ENCODE results near the gene PACSIN2. TPM values are rescaled to one million over a fixed set of nuclear protein-coding genes. Genes with fewer than 3 reads are reported as not detected.
A peak's percentile ranks its signal among the peaks of the same experiment; 100 is the strongest.
"Not testable (repeated sequence)": the region's sequence is repeated elsewhere in the genome, so short reads cannot be mapped to it uniquely, and the experiment has no call there.

PACSIN2 gene
- total RNA-seq, 2 experiments from 2014 or later = 33.5 to 35.1 TPM

- Mint-ChIP-seq H3K4me1 (peaks cover 33% of the 10 kb centered on the region), H3K27ac (no peak overlapping the region), H3K4me3 (no peak overlapping the region), H3K36me3 (ENCODE audit: low read depth) (no peaks in the 10 kb centered on the region), H3K9me3 (no peaks in the 10 kb centered on the region), H3K27me3 (no peaks in the 10 kb centered on the region)
- CTCF ChIA-PET = no interaction called here
- POLR2A ChIA-PET = no interaction called here
- no peak for DNase-seq
Observed at GRCh38 chr22:42939451-42939881, 75.5 kb downstream of the PACSIN2 start.

DNA sequence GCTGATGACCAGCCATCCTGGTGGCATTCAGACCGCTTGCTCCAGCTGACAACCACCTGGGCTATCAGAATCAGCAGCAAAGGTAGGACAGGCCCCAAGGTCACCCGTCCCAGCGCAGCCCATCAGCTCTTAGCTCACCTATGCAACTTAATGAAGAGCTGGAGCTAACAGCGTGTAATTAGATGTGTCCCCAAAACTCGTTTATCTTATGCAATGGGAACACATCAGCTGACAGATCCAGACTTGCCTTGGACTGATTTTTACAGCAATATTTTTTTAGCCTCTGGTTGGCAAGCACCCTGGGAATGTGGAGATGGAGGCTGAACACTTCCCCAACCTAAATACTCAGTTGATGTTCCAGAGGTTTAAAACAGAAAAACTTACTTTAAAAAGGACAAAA, 76.0 kb downstream of the PACSIN2 start:
- DNase-seq = no peak
- H3K9me3 Mint-ChIP-seq = no peaks in the 10 kb centered on the region
- ChIA-PET POLR2A (no interaction called here), CTCF (no interaction called here)
- no peaks in the 10 kb centered on the region for H3K36me3 Mint-ChIP-seq (ENCODE audit: low read depth)
- no peaks in the 10 kb centered on the region for H3K27me3 Mint-ChIP-seq
- no peak overlapping the region for H3K4me3 Mint-ChIP-seq
- H3K4me1 Mint-ChIP-seq = peaks cover 37% of the 10 kb centered on the region
- no peak overlapping the region for H3K27ac Mint-ChIP-seq

- Mint-ChIP-seq H3K9me3 (no peaks in the 10 kb centered on the region), H3K27me3 (no peaks in the 10 kb centered on the region), H3K4me1 (peaks cover 43% of the 10 kb centered on the region), H3K36me3 (ENCODE audit: low read depth) (no peaks in the 10 kb centered on the region), H3K4me3 (no peak overlapping the region), H3K27ac (no peak overlapping the region)
- ChIA-PET POLR2A (no interaction called here), CTCF (no interaction called here)
- no peak for DNase-seq
Observed at GRCh38 chr22:42938449-42938848, 76.5 kb downstream of the PACSIN2 start.

DNA sequence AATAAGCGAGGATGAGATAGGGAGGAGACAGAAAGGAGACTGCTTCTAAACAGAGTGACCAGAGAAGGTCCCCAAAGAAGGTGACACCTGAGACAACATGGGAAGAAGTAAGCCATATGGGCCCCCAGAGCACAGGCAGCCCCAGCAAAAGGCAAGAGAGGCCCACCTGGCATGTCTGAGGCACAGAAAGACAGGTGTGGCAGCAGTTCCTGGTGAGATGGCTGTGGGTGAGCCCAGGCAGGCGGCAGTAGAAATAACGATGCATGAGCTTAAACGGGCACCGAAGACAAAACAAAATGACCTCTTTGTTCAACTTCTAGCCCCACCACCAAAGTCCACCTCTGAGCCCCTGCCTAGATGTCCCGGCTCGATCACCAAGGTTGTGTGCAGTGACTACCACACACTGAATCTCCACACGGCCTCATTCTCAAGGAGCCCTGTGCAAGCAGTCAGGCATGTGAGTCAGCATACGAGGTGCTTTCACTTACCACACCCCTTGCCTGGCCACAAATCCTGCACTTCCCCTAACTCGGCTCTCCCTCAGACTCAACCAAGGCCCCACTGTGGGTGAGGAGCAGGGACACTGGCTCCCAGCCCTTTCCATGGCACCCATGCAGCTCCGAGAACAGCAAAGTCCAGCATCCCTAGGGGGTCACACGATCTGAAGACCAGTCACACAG, 77.6 kb downstream of the PACSIN2 start:
- Mint-ChIP-seq H3K4me1 (peaks cover 50% of the 10 kb centered on the region), H3K9me3 (no peaks in the 10 kb centered on the region), H3K36me3 (ENCODE audit: low read depth) (no peaks in the 10 kb centered on the region), H3K27ac (no peak overlapping the region), H3K4me3 (no peak overlapping the region), H3K27me3 (no peaks in the 10 kb centered on the region)
- peak; percentile 53 for DNase-seq
- CTCF ChIA-PET = no interaction called here
- POLR2A ChIA-PET = no interaction called here

DNA sequence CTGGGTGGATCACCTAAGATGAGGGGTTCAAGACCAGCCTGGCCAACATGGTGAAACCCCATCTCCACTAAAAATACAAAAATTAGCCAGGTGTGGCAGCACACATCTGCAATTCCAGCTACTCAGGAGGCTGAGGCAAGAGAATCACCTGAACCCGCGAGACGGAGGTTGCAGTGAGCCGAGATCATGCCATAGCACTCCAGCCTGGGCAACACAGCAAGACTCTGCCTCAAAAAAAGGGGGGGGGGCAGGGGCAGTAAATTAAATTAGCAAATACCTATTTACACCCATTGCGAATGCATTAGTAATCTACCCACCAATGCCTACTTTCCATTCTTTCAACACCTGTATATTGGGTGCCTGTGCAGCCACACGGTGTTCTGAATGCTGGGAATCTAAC, 78.3 kb downstream of the PACSIN2 start:
- H3K4me1 Mint-ChIP-seq = peaks cover 57% of the 10 kb centered on the region
- H3K9me3 Mint-ChIP-seq; DNase-seq; H3K27me3 Mint-ChIP-seq; H3K27ac Mint-ChIP-seq; H3K4me3 Mint-ChIP-seq; POLR2A ChIA-PET; H3K36me3 Mint-ChIP-seq (ENCODE audit: low read depth); CTCF ChIA-PET: not testable (repeated sequence)

- no peak for DNase-seq
- no peaks in the 10 kb centered on the region for H3K9me3 Mint-ChIP-seq
- CTCF ChIA-PET = interaction anchor here (0.6 kb wide), 1 partner anchor 71 kb away, joined by 3 read pairs; no protein-coding TSS in a partner anchor
- peak overlapping the region; percentile 36 for H3K27ac Mint-ChIP-seq
- POLR2A ChIA-PET = interaction anchor here (1.4 kb wide), 1 partner anchor 31 kb away, joined by 4 read pairs; no protein-coding TSS in a partner anchor
- H3K4me1 Mint-ChIP-seq = peaks cover 56% of the 10 kb centered on the region
- H3K4me3 Mint-ChIP-seq = no peak overlapping the region
- no peaks in the 10 kb centered on the region for H3K36me3 Mint-ChIP-seq (ENCODE audit: low read depth)
- no peaks in the 10 kb centered on the region for H3K27me3 Mint-ChIP-seq
Observed at GRCh38 chr22:42934338-42934737, 80.6 kb downstream of the PACSIN2 start.

DNA sequence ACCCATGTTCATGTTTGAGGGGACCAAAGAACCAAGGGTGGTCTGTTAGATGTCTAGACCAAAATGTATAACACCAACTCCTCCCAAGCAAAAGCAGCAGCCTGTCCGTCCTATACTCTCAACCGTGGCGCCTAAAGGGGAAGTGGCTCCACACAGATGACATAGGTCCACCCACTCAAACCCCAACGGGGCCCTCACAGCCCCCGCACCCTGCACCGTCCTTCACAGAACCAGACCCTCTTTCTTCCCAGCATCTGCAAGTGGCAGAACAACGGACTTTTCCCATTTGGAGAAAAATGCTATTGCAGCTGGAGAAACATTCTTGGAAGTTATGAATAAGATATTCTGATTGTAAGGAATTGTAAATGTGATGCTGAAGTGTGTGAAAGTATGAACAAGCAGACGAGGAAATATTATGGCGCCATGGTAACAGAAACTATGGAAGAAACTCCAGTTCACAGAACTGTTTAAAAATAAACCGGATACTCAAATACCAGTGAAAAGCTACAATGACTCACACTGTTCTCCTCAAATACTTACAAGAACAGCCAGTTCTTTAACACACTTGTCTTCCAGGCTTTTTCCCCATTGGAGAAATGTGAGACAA, 81.4 kb downstream of the PACSIN2 start:
- CTCF ChIA-PET = interaction anchor here (0.6 kb wide), 1 partner anchor 71 kb away, joined by 3 read pairs; no protein-coding TSS in a partner anchor
- H3K4me1 Mint-ChIP-seq = peaks cover 56% of the 10 kb centered on the region
- H3K9me3 Mint-ChIP-seq = no peaks in the 10 kb centered on the region
- H3K36me3 Mint-ChIP-seq (ENCODE audit: low read depth) = no peaks in the 10 kb centered on the region
- no peaks in the 10 kb centered on the region for H3K27me3 Mint-ChIP-seq
- H3K4me3 Mint-ChIP-seq = peak overlapping the region; percentile 18
- POLR2A ChIA-PET = interaction anchor here (1.4 kb wide), 1 partner anchor 32 kb away, joined by 4 read pairs; no protein-coding TSS in a partner anchor
- H3K27ac Mint-ChIP-seq = peak overlapping the region; percentile 45
- DNase-seq = no peak

- no peak for DNase-seq
- ChIA-PET CTCF (no interaction called here), POLR2A (no interaction called here)
- peaks cover 52% of the 10 kb centered on the region for H3K4me1 Mint-ChIP-seq
- no peaks in the 10 kb centered on the region for H3K9me3 Mint-ChIP-seq
- H3K4me3 Mint-ChIP-seq = no peak overlapping the region
- no peaks in the 10 kb centered on the region for H3K36me3 Mint-ChIP-seq (ENCODE audit: low read depth)
- no peaks in the 10 kb centered on the region for H3K27me3 Mint-ChIP-seq
- H3K27ac Mint-ChIP-seq = peak overlapping the region; percentile 45
Observed at GRCh38 chr22:42932857-42933484, 82.0 kb downstream of the PACSIN2 start.

- Mint-ChIP-seq H3K4me1 (peaks cover 44% of the 10 kb centered on the region), H3K4me3 (no peak overlapping the region), H3K27me3 (no peaks in the 10 kb centered on the region), H3K27ac (no peak overlapping the region), H3K36me3 (ENCODE audit: low read depth) (no peaks in the 10 kb centered on the region), H3K9me3 (no peaks in the 10 kb centered on the region)
- no peak for DNase-seq
- CTCF ChIA-PET = no interaction called here
- POLR2A ChIA-PET = no interaction called here
Observed at GRCh38 chr22:42932197-42932519, 82.8 kb downstream of the PACSIN2 start.

DNA sequence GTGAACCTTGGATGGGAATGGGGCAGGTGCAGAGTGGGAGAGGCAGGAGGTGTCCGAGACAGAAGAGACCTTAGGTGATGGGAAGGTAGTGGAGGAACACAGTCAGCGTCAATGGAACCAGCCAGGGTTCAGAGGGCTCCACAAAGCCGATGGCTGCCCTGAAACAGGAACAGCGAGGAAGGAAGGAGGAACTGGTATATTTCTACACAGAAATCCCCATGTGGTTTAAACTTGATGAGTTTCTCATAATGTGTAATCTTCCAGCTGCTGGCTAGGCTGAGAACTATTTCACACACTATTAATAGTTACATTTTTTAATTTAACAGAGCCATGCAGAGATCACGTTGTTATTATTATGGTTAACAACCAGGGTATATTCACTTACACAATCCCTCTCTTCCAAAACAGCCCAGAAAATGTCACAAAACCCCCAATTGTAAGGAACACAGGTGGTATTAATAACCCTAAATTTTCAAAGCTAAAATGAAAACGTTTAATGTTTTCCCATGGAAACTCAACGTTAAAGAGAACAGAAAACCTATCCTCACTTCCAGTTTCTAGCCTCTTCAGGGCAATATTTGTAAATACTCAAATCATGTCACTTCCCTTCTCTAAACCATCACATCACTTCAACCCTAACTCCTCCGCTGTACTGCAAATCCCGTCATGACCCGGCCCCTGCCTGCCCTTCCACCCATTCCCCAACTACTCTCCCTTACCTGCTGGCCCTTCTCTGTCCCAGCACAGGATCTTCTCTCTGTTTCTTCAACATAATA, 83.3 kb downstream of the PACSIN2 start:
- Mint-ChIP-seq H3K4me1 (peaks cover 39% of the 10 kb centered on the region), H3K4me3 (no peak overlapping the region), H3K36me3 (ENCODE audit: low read depth) (no peaks in the 10 kb centered on the region), H3K27me3 (no peaks in the 10 kb centered on the region), H3K9me3 (no peaks in the 10 kb centered on the region), H3K27ac (no peak overlapping the region)
- ChIA-PET CTCF (no interaction called here), POLR2A (no interaction called here)
- DNase-seq = no peak

GRCh38 chr22:42930810-42931420, 84.0 kb downstream of the PACSIN2 start:
- CTCF ChIA-PET = no interaction called here
- Mint-ChIP-seq H3K27ac (no peak overlapping the region), H3K9me3 (no peaks in the 10 kb centered on the region), H3K4me1 (peaks cover 39% of the 10 kb centered on the region), H3K36me3 (ENCODE audit: low read depth) (no peaks in the 10 kb centered on the region), H3K27me3 (no peaks in the 10 kb centered on the region), H3K4me3 (no peak overlapping the region)
- POLR2A ChIA-PET = no interaction called here
- no peak for DNase-seq

DNA sequence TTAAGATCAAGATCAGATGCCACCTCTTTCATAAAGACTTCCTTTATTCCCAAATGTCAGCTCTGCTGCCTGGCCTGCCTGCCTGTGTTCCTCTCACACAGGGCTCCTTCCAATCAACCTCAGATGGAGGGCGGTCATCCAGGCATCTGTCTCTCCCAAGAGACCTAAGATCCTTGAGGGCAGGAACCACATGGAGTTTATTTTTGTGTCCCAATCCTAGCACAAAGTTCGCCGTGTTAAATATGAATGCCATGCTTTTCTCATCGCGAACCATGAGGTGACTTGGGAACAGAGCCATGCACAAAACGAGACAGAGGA, 85.2 kb downstream of the PACSIN2 start:
- no peak overlapping the region for H3K27ac Mint-ChIP-seq

More for the DNA sequence above, 85.2 kb downstream of the PACSIN2 start:
- no peaks in the 10 kb centered on the region for H3K9me3 Mint-ChIP-seq
- no peaks in the 10 kb centered on the region for H3K36me3 Mint-ChIP-seq (ENCODE audit: low read depth)
- ChIA-PET POLR2A (interaction anchor here (0.8 kb wide), 1 partner anchor 12 kb away, joined by 3 read pairs; no protein-coding TSS in a partner anchor), CTCF (no interaction called here)
- peaks cover 36% of the 10 kb centered on the region for H3K4me1 Mint-ChIP-seq
- no peak overlapping the region for H3K4me3 Mint-ChIP-seq
- no peaks in the 10 kb centered on the region for H3K27me3 Mint-ChIP-seq
- DNase-seq = no peak

Data from activated CD4-positive, alpha-beta memory T cell treated with anti-CD3 and anti-CD28 coated beads, Interleukin-2, amount 10 ng/mL, durations not matched to agents 7 days and 5 days (primary cell).